Upper lobe of left lung (tissue), 4 donors: ENCODE measurements around the gene CEACAM18.

Experiments
- CTCF ChIP-seq, 6 experiments: fragments of 450-650 bp in 4 of 6; fragments of 200-600 bp in 2 of 6; sonication (generic) in 2 of 6; IDR thresholded peaks; one replicate each; pipeline ENCODE4 v1.5.1; 2016 to 2019; ENCODE audit warnings: antibody characterized with exemption in 6 of 6
- POLR2A ChIP-seq, 4 donors: fragments of 450-650 bp; IDR thresholded peaks; one replicate each; pipeline ENCODE4 v1.5.1; 2016 to 2017; ENCODE audit warnings: antibody characterized with exemption in 4 of 4, mild to moderate bottlenecking in 2 of 4
- POLR2AphosphoS5 ChIP-seq, 2 donors: sonication (generic); formaldehyde crosslinking; IDR thresholded peaks; one replicate each; pipeline ENCODE4 v1.5.1; 2017; ENCODE audit warnings: antibody characterized with exemption in 2 of 2

GRCh38 chr19:51458051-51458645, 20.2 kb upstream of the CEACAM18 start, which contains the start of gene SIGLEC8:
- no peak for TF ChIP-seq CTCF (IDR thresholded peaks at IDR 0.05)
- no peak for TF ChIP-seq POLR2A (IDR thresholded peaks at IDR 0.05)
- TF ChIP-seq POLR2AphosphoS5 (IDR thresholded peaks at IDR 0.05): no peak
